HepG2 (cell line): ENCODE measurements around the gene PRKCI. TPM values are rescaled to one million over a fixed set of nuclear protein-coding genes. Genes with fewer than 3 reads are reported as not detected.

Experiments used
- DPF2 ChIP-seq: sonication (generic); formaldehyde crosslinking; IDR thresholded peaks from 2 replicates; pipeline ENCODE4 v1.4.0; 2020; ENCODE audit warnings: mild to moderate bottlenecking, low read depth, missing genetic modification reagents, borderline replicate concordance
- FOXP1 ChIP-seq, 2 experiments: fragments of 450-650 bp in 1 of 2; IDR thresholded peaks; 2 replicates each; pipeline ENCODE4 v1.6.1; 2017 to 2018; ENCODE audit warnings: antibody characterized with exemption in 1 of 2
- REST ChIP-seq, 2 experiments: IDR thresholded peaks; 2 replicates each; pipeline ENCODE4 v1.6.1; 2011 to 2012; ENCODE audit warnings: low read length in 2 of 2, borderline replicate concordance in 1 of 2, low read depth in 1 of 2, mild to moderate bottlenecking in 1 of 2, moderate library complexity in 1 of 2
- SMC3 ChIP-seq: IDR thresholded peaks from 2 replicates; pipeline ENCODE4 v1.6.1; 2011; ENCODE audit warnings: low read length, improper control_type of control experiment
- TBX2 ChIP-seq: sonication (generic); formaldehyde crosslinking; IDR thresholded peaks from 2 replicates; pipeline ENCODE4 v1.5.0; 2020; ENCODE audit warnings: missing genetic modification reagents, mild to moderate bottlenecking, borderline replicate concordance
- TFAP4 ChIP-seq: sonication (generic); IDR thresholded peaks from 2 replicates; pipeline ENCODE4 v1.6.1; 2016; ENCODE audit warnings: low read depth, borderline replicate concordance
- ZBTB40 ChIP-seq, 2 experiments: fragments of 450-650 bp in 1 of 2; sonication (generic) in 1 of 2; formaldehyde crosslinking in 1 of 2; IDR thresholded peaks; 2 replicates each; pipeline versions ENCODE4 v1.6.1 to v1.8.0; 2016 to 2022; ENCODE audit warnings: antibody characterized with exemption in 1 of 2, mild to moderate bottlenecking in 1 of 2, missing genetic modification reagents in 1 of 2
- polyA plus RNA-seq, 8 experiments: library from polyadenylated mRNA; depleted of rRNA in 3 of 8; stranded (reverse) in 7 of 8; unstranded in 1 of 8; fragments of >200 nt; fragmentation: Illumina TruSeq in 4 of 8; extraction: Trizol in 4 of 8; gene quantifications; 2 replicates each; pipeline versions ENCODE4 v1.2.1 to v1.2.3, GENCODE V29; 2011 to 2016; ENCODE audit warnings: low read depth in 4 of 8, missing spikeins in 1 of 8, mixed read lengths in 1 of 8; ENCODE audit not compliant: insufficient read depth in 1 of 8
- total RNA-seq, 5 experiments: library from RNA; depleted of rRNA; stranded (reverse); fragments of >200 nt; fragmentation: Illumina TruSeq; extraction: Trizol; gene quantifications; 2 replicates each; pipeline ENCODE4 v1.2.3, GENCODE V29; 2016; ENCODE audit warnings: low read depth in 1 of 5

PRKCI gene
- total and polyA plus RNA-seq, 2 of the 13 experiments (the other 11 are each of a cell fraction or from before 2014, with no cell fraction given), result 17.2 to 30.4 TPM

- TF ChIP-seq ZBTB40 (IDR thresholded peaks at IDR 0.05), result no peak
- peak; percentile 41; the same call in 1 of the 2 replicates for TF ChIP-seq ZBTB40 (CRISPR knock-in tag; IDR thresholded peaks at IDR 0.05)
- TF ChIP-seq TFAP4, result peak; percentile 69; the same call in 1 of the 2 replicates
- peak; percentile 83 for TF ChIP-seq TBX2 (CRISPR knock-in tag)
- TF ChIP-seq FOXP1 (IDR thresholded peaks at IDR 0.05), result no peak
- TF ChIP-seq FOXP1 (CRISPR knock-in tag; IDR thresholded peaks at IDR 0.05), result peak; percentile 63; the same call in 1 of the 2 replicates
- peak; percentile 61; the same call in 1 of the 2 replicates for TF ChIP-seq DPF2 (CRISPR knock-in tag)
- 0 out of 2 replicates have a peak, but pooled peaks have one; percentile 13 for TF ChIP-seq SMC3
- TF ChIP-seq REST (IDR thresholded peaks at IDR 0.05; ENCODE audit: borderline replicate concordance in 1 of 2, low read depth in 1 of 2, low read length in 2 of 2), result peak in 1 of 2 experiments; percentile 63; a peak in 1 of 4 replicates
Observed at GRCh38 chr3:170331143-170331542, 108.9 kb downstream of the PRKCI start (continued).
